HG03521 (cell line): ENCODE results near the gene APOL6.

Source experiments
- ATAC-seq: cut with Tn5 transposase; IDR thresholded peaks from one replicate; pipeline ENCODE4 v1.9.1; 2021; ENCODE audit warnings: mild to moderate bottlenecking, moderate library complexity; ENCODE audit not compliant: unreplicated experiment

APOL6 gene

GRCh38 chr22:35712672-35713071 lies 64.4 kb downstream of the APOL6 start:
- ATAC-seq: no peak

GRCh38 chr22:35717572-35717971 lies 69.3 kb downstream of the APOL6 start, which contains the start of gene APOL5:
Gene APOL5 (plus strand): TSS chr22:35717872. CDS start chr22:35717872, 0 bp downstream.
- ATAC-seq: no peak
